Stimulated activated CD8-positive, alpha-beta memory T cell treated with anti-CD3 and anti-CD28 coated beads, Interleukin-7, amount 100 ng/mL, for 48 hours (primary cell): ENCODE measurements around the gene CREB5.

Experiments
- DNase-seq, 2 donors: peaks; one replicate each; pipeline ENCODE4 v3.0.0-alpha.2; 2020; ENCODE audit warnings: low read depth in 1 of 2; ENCODE audit errors: extremely low read depth in 1 of 2

CREB5 gene

GRCh38 chr7:28700790-28701203 is 288.5 kb downstream of the CREB5 start:
- DNase-seq = no peak

GRCh38 chr7:28701731-28702130 is 289.4 kb downstream of the CREB5 start:
- no peak for DNase-seq

GRCh38 chr7:28702171-28702570 is 289.9 kb downstream of the CREB5 start:
- DNase-seq = no peak

GRCh38 chr7:28703037-28703765 is 290.9 kb downstream of the CREB5 start:
- DNase-seq = no peak

- no peak for DNase-seq
Observed at GRCh38 chr7:28704706-28705105, 292.4 kb downstream of the CREB5 start.

- DNase-seq = no peak
Observed at GRCh38 chr7:28705350-28705749, 293.0 kb downstream of the CREB5 start.

- DNase-seq = no peak
Observed at GRCh38 chr7:28706584-28706983, 294.3 kb downstream of the CREB5 start.

- no peak for DNase-seq
Observed at GRCh38 chr7:28707291-28707690, 295.0 kb downstream of the CREB5 start.

GRCh38 chr7:28708033-28708951 is 296.0 kb downstream of the CREB5 start:
- DNase-seq = no peak

GRCh38 chr7:28709748-28710147 is 297.4 kb downstream of the CREB5 start:
- DNase-seq = no peak

GRCh38 chr7:28711114-28711513 is 298.8 kb downstream of the CREB5 start:
- DNase-seq = no peak

- no peak for DNase-seq
Observed at GRCh38 chr7:28714459-28715120, 302.3 kb downstream of the CREB5 start.

GRCh38 chr7:28717445-28718054 is 305.2 kb downstream of the CREB5 start:
- no peak for DNase-seq

GRCh38 chr7:28718055-28718481 is 305.8 kb downstream of the CREB5 start:
- DNase-seq = no peak

GRCh38 chr7:28718545-28718944 is 306.2 kb downstream of the CREB5 start:
- DNase-seq = no peak

GRCh38 chr7:28722684-28723083 is 310.4 kb downstream of the CREB5 start:
- no peak for DNase-seq

- DNase-seq = no peak
Observed at GRCh38 chr7:28723336-28723735, 311.0 kb downstream of the CREB5 start.

GRCh38 chr7:28724563-28724962 is 312.2 kb downstream of the CREB5 start:
- no peak for DNase-seq

GRCh38 chr7:28725045-28725642 is 312.8 kb downstream of the CREB5 start:
- DNase-seq = no peak

GRCh38 chr7:28725911-28726310 is 313.6 kb downstream of the CREB5 start:
- no peak for DNase-seq

GRCh38 chr7:28726555-28726954 is 314.2 kb downstream of the CREB5 start:
- no peak for DNase-seq
